Fibroblast of skin of back (primary cell): ENCODE measurements around the gene CAMTA1.
A peak's percentile ranks its signal among the peaks of the same experiment; 100 is the strongest.
"Not testable (repeated sequence)": the region's sequence is repeated elsewhere in the genome, so short reads cannot be mapped to it uniquely, and the experiment has no call there.

ENCODE experiments used
- DNase-seq: peaks from one replicate; pipeline ENCODE4 v3.0.0-alpha.2; 2013

The CAMTA1 gene

GRCh38 chr1:6911021-6911941 lies 126.0 kb downstream of the CAMTA1 start:
- no peak for DNase-seq

GRCh38 chr1:6911974-6912373 lies 126.7 kb downstream of the CAMTA1 start:
- DNase-seq = no peak

DNA sequence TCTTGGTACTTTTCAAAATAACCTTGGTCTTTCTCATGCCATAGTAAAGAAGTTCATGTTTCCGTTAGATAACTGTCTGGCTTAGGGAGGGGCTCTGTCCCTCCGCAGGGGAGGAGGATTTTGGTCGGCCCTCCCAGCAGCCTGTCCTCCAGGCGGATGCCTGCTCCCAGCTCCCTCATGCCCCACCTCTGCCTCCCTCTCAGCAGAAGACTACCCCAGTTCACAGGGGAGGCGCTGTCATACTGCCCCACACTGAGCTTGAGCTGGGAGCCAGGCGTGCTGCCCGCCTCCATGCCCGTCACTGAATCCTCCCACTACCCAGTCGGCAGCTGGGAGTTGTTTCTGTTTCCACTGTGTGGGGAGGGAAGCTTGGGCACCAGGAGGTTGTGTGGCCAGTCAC lies 127.3 kb downstream of the CAMTA1 start:
- DNase-seq = no peak

GRCh38 chr1:6913086-6913485 lies 127.8 kb downstream of the CAMTA1 start:
- no peak for DNase-seq

GRCh38 chr1:6914706-6915105 lies 129.5 kb downstream of the CAMTA1 start:
- no peak for DNase-seq

GRCh38 chr1:6915999-6916565 lies 130.8 kb downstream of the CAMTA1 start:
- no peak for DNase-seq

- no peak for DNase-seq
Measured at GRCh38 chr1:6917067-6917466, 131.8 kb downstream of the CAMTA1 start.

GRCh38 chr1:6918186-6918924 lies 133.1 kb downstream of the CAMTA1 start:
- DNase-seq = no peak

DNA sequence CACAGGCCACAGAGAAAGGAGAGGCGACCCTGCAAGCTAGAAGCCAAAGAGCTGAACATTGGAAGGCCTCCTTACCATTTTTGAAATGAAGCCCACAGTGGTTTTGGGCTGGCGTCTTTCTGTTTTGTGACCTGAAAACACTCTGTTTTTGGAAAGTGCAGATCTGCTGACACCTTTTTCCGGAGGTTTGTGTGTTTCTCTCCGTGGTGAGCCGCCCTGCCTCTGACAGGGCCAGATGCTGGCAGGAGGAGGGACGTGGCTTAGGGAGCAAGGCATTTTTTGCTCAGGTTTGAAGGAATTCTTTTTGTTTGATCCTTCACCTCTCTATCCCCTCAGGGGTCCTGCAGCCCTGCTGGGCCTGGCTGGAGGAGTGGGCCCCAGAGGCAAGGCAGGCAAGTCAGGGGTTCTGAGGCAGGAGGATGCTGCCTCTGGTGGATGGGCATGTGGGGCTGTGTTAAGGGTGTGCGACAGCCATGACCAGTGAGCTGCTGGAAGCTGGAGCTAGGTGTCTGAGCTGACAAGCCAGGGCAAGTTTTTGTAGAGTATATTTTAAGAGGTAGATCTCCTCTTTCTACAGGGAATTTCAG lies 133.8 kb downstream of the CAMTA1 start:
- no peak for DNase-seq

- not testable (repeated sequence) for DNase-seq
Measured at GRCh38 chr1:6921506-6921905, 136.3 kb downstream of the CAMTA1 start.

DNA sequence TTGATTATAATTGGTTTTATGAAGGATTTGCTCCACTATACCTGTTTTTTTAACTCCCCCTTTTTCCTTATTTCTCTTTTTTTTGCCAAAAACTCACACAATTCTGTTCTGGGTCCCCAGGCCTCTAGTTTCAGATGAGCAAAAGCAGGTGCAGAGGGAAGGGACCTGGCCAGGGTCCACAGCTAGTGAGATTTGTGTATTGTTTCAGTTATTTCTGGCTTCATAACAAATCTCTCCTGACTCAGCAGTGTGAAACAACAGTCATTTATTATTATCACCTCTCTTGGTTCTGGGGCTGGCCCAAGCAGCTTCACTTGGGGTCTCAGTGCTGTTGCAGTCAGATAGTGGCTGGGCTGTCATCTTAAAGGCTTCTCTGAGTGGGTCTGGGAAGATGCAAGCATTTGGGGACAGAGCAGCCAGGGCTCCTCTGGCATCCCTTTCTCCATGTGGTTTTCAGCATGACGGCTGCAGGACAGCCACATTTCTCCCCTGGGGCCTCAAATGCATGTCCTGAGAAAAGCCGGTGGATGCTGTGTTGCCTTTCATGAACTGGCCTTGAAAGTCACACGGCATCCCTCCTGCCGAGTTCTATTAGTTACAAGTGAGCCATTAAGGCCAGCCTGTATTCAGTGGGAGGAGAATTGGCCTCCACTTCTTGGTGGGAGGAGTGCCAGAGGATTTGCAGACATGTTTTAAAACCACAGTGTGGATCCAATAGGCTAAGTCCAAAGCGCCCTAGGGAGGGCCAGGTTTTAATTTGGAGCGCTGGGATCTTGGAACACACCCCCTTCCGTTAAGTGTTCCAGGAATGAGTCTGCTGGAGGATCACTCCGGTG lies 137.1 kb downstream of the CAMTA1 start:
- peak; percentile 66 for DNase-seq

GRCh38 chr1:6923012-6923411 lies 137.8 kb downstream of the CAMTA1 start:
- no peak for DNase-seq

- DNase-seq = no peak
Measured at GRCh38 chr1:6923416-6923815, 138.2 kb downstream of the CAMTA1 start.

GRCh38 chr1:6923955-6924881 lies 139.0 kb downstream of the CAMTA1 start:
- no peak for DNase-seq

- no peak for DNase-seq
Measured at GRCh38 chr1:6924891-6925290, 139.6 kb downstream of the CAMTA1 start.

- DNase-seq = no peak
Measured at GRCh38 chr1:6927626-6928025, 142.4 kb downstream of the CAMTA1 start.

DNA sequence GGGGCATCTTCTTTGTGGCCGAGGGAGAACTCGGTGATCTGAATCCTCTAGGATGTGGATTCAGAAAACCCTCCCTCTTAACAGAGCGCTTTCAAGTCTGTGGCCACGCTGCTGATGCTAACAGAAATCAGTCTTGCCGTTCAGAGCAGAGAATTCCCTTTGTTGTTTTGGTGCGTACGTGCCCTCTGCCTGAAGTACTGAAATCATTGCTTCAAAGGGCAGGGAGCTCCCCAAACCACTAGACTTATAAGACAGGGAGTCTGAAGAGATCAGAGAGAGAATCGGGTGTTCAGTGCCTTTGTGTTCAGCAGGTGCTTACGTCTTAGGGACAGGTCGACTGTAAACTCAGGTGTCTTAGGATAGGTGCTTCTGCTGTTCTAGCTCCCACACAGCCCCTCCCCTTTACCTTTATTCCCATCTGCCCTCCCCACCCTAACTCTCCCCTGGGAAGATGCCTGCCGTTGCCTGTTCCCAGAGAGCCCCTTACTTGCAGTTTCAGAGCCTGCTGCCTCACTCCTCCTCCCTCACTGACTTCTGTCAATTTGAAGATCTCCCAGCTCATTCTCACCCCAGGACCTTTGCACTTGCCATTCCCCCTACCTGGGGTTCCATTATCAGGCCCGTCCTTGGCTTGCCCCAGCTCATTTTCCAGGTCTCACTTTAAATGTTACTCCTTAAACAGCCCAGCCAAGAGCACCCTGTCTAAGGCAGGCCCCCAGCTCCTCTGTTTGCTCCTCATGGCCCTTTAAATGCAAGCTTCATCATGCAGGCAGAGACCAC lies 143.0 kb downstream of the CAMTA1 start:
- DNase-seq = no peak

DNA sequence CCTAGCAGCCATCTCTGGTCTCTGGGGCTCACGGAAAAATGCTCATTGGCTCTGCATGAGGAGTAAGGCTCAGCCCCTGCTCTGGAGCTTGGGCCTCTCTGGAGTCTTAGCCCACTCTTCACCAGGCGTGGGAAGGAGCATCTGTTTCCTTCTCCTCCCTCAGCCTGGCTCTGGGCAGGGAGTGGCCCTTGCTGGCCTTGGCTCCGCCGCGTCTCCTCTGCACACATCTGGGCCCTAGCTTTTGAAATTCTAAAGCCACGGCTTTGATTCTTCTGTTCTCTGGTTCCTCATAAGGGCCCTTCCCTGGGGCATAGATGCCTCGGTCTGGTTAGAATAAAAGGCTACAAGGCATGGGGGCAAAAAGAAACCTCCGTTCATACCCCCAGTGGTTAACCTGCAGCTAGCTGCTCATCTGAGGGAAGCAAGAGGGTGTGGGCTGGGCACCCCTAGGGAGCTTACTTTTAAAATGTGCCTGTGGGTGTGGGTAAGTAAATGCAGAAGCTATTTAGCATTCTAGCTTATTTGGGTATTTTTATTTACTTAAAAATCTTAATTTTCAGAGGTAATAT lies 145.6 kb downstream of the CAMTA1 start:
- no peak for DNase-seq

DNA sequence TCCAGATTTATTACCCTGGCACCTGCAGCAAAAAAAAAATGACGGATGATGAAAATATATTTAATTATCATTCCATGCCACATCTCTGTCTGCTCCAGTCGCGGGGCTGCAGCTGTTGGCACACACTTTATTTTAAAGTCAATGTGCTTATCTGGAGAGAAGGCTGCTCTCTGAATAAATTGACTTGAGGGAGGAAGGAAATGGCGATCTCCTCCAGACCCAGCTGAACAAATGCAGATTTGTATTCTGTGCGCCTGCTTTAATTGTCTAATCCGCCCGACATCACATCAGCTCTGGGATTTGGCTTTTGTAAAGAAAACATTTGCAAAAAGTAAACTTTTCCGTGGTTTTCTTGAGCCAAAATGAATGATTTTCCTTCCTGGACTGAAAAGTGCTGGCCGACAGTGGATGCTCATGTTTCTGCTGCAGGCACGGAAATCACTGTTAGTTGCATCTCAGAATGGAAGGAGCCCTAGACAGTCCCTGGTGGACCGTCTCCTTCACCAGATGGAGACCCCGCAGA lies 150.2 kb downstream of the CAMTA1 start:
- DNase-seq = no peak
